ENCODE measurements around the gene TRIO. TPM values are rescaled to one million over a fixed set of nuclear protein-coding genes. Genes with fewer than 3 reads are reported as not detected.

The TRIO gene
- total and polyA plus RNA-seq, 2 donors (not counting 3 experiments of a cell fraction or from before 2014, with no cell fraction given): 82.9 to 248 TPM

DNA sequence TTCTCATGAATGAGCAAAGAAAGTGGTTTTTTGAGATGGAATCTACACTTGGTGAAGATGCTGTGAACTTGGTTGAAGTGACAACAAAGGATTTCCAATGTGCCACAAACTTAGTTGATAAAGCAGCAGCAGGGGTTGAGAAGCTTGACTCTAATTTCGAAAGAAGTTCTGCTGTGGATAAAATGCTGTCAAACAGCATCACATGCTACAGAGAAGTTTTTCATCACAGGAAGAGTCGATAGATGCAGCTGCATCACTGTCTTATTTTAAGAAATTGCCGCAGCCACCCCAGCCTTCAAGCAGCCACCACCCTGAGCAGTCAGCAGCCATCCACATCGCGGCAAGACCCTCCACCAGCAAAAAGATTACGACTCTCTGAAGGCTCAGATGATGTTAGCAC is 78.6 kb downstream of the TRIO start:
- no peaks in the 10 kb centered on the region for H3K9me3 ChIP-seq (replicated peaks; ENCODE audit: control insufficient read depth, insufficient read depth, low read length)
- no peaks in the 10 kb centered on the region for H3K36me3 ChIP-seq (ENCODE audit: control insufficient read depth in 2 of 2, extremely low read depth in 1 of 2, insufficient read depth in 2 of 2, low read length in 2 of 2)
- intact Hi-C loops (cut with micrococcal nuclease): no loop called here
- no TSS peak for BruUV-seq (replicated peaks)
- no peak for DNase-seq (ENCODE audit: low read depth, low spot score)
- FAIRE-seq: no peak
- TF ChIP-seq GATA2 (IDR thresholded peaks at IDR 0.05; ENCODE audit: insufficient read depth, insufficient read length, low read depth, low read length) (no peak), FOS (IDR thresholded peaks at IDR 0.05; ENCODE audit: borderline replicate concordance, insufficient read depth, low read length) (no peak), JUN (IDR thresholded peaks at IDR 0.05; ENCODE audit: borderline replicate concordance, insufficient read depth, insufficient read length, low read depth) (no peak), EZH2 (IDR thresholded peaks at IDR 0.05; ENCODE audit: borderline replicate concordance, low read depth, low read length, severe bottlenecking) (no peak), MYC (IDR thresholded peaks at IDR 0.05; ENCODE audit: low read depth, low read length) (no peak), POLR2AphosphoS5 (IDR thresholded peaks at IDR 0.05; ENCODE audit: insufficient read depth, low read depth, low read length) (no peak), POLR2A (IDR thresholded peaks at IDR 0.05; ENCODE audit: low read depth, low read length) (no peak)
- TF ChIP-seq, protein P1, sequence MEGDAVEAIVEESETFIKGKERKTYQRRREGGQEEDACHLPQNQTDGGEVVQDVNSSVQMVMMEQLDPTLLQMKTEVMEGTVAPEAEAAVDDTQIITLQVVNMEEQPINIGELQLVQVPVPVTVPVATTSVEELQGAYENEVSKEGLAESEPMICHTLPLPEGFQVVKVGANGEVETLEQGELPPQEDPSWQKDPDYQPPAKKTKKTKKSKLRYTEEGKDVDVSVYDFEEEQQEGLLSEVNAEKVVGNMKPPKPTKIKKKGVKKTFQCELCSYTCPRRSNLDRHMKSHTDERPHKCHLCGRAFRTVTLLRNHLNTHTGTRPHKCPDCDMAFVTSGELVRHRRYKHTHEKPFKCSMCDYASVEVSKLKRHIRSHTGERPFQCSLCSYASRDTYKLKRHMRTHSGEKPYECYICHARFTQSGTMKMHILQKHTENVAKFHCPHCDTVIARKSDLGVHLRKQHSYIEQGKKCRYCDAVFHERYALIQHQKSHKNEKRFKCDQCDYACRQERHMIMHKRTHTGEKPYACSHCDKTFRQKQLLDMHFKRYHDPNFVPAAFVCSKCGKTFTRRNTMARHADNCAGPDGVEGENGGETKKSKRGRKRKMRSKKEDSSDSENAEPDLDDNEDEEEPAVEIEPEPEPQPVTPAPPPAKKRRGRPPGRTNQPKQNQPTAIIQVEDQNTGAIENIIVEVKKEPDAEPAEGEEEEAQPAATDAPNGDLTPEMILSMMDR (IDR thresholded peaks at IDR 0.05; ENCODE audit: extremely low read depth in 1 of 2, insufficient read depth in 1 of 2, low read depth in 1 of 2, low read length in 2 of 2): no peak
- TF ChIP-seq, protein P2, sequence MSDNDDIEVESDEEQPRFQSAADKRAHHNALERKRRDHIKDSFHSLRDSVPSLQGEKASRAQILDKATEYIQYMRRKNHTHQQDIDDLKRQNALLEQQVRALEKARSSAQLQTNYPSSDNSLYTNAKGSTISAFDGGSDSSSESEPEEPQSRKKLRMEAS (IDR thresholded peaks at IDR 0.05; ENCODE audit: insufficient read depth, insufficient read length): no peak
- no peak overlapping the region for H2AFZ ChIP-seq (ENCODE audit: low read depth, low read length)
- POLR2A ChIA-PET: no interaction called here
- H3K27ac ChIP-seq (ENCODE audit: insufficient read depth, low read depth, low read length): no peak overlapping the region
- dilution Hi-C loops (cut with MboI; ENCODE audit: extremely low pct_ligation_motif_present, low sequenced_read_pairs): no loop called here
- no peak overlapping the region for H3K4me2 ChIP-seq (ENCODE audit: insufficient read depth, low read length)
- CTCF ChIA-PET: interaction anchor here (0.7 to 1.6 kb wide), 3 partner anchors 10 to 65 kb away, joined by 3 to 7 read pairs (median 3); no protein-coding TSS in a partner anchor
- H3K27me3 ChIP-seq (ENCODE audit: control insufficient read depth in 2 of 2, insufficient read depth in 2 of 2, low read length in 2 of 2): no peaks in the 10 kb centered on the region
- H3K9ac ChIP-seq (replicated peaks; ENCODE audit: extremely low read depth, insufficient read depth, low read length): no peak overlapping the region
- H3K79me2 ChIP-seq (ENCODE audit: control insufficient read depth, insufficient read depth, low read length): peaks cover 99% of the 10 kb centered on the region
- H3K9me1 ChIP-seq (replicated peaks; ENCODE audit: control insufficient read depth, extremely low read depth, insufficient read depth, low read length): no peaks in the 10 kb centered on the region
- H3K4me1 ChIP-seq (ENCODE audit: control insufficient read depth, extremely low read depth, insufficient read depth, low read length): peaks cover 44% of the 10 kb centered on the region
- H4K20me1 ChIP-seq (replicated peaks; ENCODE audit: control insufficient read depth, extremely low read depth, insufficient read depth, low read length): peaks cover 2% of the 10 kb centered on the region
- no peak overlapping the region for H3K4me3 ChIP-seq (replicated peaks in 1 of 3; ENCODE audit: insufficient read depth in 1 of 3, low read depth in 1 of 3, low read length in 3 of 3)
